Inflammatory macrophage treated with lipopolysaccharide for 1 hour (primary cell): Measurements from ENCODE around the gene TGFB1I1.

ENCODE experiments used
- DNase-seq, 2 donors: peaks; one replicate each; pipeline ENCODE4 v3.0.0-alpha.2; 2020 to 2022

Gene TGFB1I1

DNA sequence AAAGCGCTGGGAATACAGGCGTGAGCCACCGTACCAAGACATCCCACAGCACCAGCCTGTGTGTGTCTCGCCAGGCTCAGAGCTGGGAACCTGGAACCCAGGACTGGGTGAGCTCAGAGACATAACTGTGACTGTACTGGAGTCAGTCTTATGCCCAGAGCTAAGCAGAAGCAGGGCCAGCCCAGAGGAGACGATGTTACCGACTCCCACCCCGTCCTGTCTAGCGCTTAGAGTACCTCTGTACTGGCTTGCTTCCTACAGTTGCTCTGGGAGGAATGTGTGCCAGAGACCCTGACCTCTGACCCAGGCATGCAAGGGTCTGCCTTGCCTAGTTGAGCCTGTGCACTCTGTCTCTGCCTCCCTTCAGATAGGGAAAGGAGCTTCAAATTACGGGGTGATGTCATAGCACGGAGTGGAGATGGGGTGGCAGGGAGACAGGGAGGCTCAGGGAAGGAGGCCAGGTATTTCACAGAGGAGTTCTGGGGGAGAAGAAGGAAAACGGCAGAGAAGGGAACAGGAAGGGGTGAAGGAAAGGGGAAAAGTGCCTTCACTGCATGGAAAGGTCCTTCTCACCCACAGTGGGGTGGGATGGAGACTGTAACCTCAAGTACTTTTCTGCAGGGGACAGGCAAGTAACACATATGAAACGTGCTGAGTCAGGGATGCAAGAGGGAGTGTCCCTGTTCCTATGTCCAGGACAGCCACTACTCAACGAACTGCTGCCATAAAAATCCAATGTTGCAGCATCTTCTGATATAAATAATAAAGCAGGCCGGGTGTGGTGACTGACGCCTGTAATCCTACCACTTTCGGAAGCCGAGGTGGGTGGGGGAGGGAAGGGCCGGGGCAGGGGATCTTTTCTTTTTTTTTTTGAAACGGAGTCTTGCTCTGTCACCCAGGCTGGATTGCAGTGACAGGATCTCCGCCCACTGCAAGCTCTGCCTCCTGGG is 18.4 kb upstream of the TGFB1I1 start:
- peak; percentile 94 to 99 for DNase-seq

DNA sequence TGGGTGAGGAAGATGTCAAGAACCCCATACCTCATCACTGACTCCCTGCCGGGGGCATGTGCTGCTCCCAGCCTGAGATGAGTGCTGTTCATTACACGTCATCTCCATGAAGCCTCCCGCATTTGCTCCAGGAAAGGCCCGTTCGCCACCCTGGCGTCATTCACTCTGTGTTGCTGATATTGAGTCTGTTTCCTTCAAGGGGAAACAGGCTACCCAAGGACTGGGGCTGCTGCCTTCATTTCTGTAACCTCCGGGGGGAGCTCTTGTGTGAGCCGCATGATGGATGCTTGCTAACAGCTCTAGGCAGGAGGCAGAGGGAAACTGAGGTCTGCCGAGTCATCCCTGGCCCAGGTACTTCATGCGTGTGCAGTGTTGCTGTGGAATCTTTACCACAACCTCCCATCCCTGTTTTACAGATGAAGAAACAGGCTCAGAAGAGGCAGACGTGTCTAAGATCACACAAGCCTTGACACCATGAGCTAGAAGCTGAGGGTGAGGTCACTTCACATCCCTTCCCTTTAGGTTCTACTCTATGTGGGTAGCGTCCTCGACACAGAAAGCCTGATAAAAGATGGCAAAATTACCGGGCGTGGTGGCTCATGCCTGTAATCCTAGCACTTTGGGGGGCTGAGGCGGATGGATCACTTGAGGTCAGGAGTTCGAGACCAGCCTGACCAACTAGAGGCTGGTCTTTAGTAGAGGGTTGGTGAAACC is 16.2 kb upstream of the TGFB1I1 start:
- peak; percentile 40 for DNase-seq

DNA sequence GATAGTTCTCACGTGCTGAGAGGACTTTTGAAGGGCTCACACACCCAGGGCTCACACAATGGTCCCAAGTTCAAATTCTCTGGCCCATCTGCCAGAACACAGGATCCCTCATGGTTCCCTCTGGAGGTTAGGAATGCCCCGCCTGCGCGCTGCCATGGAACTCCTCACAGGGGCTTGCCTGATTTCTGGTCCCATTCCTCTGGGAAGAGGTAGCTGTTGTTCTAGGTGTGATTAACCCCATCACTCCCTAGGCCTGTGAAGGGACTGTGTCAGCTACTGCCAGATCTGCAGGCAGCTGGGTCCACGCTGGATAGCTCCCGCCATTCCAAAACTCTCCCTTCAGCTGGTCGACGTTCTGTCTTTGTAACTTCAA is 15.0 kb upstream of the TGFB1I1 start:
- no peak for DNase-seq

DNA sequence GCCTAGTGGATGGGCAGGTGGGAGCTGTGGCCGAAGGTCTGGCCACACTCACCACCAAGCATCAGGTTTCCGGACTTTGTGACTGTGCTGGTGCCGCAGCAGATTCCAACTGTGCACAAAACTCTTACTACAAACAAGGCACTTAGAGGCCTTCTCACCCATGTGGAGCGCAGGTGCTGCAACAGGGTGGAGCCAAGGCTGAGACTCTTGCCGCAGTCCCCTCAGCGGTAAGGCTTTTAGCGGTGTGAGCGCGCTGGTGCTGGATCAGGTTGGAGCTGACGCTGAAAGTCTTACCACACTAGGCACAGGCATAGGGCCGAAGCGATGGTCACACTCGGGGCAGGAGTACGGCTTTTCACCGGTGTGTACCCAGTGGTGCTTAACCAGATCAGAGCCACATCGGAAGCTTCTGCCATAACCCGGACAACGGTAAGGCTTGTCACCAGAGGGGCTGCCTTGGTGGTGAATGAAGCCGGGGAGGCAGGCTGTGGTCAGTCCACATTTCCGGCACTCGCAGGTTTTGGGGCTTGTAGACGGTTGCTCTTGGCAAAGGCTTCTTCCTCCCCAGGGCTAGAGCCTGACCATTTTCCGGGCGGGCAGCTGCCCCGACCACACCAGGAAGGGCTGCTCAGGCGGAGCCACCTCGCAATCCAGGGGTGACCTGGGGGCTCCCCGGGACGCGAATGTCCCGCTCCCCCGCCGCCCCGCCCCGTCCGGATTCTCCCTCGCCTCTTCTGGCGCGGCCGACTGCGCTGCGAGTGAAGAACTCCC is 13.7 kb upstream of the TGFB1I1 start:
- peak; percentile 66 to 76 for DNase-seq

DNA sequence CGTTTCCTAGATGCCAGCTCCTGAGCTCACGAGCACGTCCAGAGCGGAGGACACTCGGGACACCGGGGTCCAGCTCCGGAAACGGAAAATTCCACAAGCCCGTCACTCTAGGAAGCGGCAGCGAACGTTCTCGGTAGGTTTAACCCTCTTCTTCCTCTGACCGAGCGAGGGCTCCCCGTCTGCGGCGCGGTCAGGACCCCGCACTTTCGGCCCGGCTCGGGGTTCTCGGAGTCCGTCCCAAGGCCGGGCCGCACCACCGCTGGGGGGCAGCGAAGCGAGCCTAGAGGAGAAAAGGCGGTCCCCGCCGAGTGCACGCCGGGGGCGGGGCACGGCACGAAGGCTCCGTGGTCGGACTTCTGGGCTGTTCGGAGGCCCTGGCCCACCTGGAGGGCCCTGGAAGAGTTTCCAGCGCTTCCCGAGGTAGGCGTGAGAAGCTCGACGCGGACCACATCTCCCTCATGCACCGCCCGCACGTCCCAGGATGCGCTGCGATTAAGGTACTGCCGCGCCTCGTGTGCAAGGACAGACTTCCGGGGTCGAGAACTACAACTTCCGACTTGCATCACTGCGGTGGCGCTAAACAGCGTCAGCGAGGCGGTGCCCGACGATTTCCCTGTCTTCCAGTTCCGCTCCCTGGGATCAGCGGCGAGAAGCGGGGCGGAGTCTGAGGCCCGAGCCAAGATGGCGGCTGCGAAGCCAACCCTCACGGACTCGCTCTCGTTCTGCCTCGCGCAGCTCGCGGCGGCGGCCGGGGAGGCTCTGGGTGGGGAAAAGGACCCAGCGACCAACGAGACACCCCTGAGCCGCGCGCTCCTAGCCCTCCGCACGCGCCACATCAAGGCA is 12.9 kb upstream of the TGFB1I1 start, which contains the start of gene ARMC5:
ARMC5 (plus strand) TSS at position 658 of the 843 bp plus-strand sequence; CDS start at position 682, 24 bp downstream.
- DNase-seq = peak; percentile 96 to 97

DNA sequence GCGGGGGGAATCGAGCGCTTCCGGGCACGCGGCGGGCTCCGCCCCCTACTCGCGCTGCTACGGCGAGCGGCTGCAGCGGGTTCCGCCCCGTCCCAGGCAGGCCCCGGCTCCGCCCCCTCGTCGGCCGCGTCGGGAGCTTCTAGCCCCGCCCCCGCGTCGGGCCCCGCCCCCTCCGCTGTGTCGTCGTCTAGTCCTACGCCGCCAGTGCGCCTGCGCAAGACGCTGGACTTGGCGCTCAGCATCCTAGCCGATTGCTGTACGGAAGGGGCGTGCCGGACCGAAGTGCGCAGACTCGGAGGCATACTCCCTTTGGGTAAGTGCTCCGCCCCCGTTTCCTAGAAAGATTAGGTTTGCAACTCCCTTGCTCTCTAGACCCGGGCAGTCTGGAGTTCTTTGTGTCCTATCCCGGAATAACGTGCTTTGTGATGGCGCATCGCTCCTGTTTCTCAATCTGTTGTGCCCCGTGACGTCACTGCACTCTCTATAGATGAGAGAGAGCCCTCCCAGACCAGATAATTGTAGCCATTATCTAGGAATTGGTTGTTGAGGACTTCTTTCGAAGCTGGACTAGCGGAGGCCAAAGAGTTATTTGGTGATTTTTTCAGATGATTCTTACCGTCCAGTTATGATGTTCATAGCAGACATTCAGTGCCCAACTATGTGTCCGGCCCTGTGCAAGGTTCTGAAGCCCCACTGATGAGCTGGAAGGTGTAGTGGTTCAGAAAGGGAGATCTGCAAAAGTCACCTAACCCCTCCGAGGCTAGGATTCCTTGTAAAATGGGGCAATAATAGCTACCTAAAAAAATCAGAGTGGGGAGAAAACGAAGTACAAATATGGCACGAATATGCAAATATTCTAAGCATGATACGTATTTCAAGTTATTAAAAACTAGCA is 12.0 kb upstream of the TGFB1I1 start:
- peak; percentile 99 to 100 for DNase-seq

DNA sequence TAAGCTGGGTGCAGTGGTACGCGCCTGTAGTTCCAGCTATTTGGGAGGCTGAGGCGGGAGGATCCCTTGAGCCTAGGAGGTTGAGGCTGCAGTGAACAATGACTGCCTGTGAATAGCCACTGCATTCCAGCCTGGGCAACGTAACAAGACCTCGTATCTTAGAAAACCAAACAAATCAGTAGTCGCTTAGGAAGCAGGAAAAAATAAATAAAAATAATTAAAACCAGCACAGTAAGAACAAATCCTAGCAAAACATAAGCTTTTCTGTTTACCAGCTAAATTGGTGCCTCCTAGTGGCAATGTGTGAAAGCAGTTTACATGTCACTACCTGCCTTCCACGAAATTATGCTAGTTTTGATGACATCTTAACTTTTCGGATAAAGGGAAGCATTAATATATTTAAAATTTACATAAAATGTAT is 11.4 kb upstream of the TGFB1I1 start:
- peak; percentile 33 to 49 for DNase-seq

DNA sequence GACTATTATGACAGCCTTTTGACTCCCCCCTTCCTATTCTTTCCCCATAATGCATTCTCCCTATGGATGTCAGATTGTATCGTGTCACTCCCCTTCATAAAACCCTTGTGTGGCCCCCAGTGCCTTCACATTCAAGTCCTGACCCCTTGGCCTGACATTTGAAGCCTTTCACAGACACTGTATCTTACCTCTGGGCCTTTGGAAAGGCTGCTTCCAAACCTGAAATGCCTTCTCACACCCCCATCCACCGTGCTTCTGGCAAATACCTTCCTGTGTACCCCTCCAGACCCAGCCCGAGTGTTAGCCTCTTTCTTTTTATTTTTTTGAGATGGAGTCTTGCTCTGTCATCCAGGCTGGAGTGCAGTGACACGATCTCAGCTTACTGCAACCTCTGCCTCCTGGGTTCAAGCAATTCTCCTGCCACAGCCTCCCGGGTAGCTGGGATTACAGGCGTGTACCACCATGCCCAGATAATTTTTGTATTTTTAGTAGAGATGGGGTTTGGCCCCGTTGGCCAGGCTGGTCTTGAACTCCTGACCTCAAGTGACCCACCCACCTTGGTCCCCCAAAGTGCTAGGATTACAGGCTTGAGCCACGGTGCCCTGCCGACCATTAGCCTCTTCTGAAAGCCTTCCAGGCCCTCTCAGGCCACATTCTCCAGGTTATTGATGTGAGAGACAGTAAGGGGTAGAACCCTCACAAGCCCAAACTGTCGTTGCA is 10.6 kb upstream of the TGFB1I1 start:
- no peak for DNase-seq

DNA sequence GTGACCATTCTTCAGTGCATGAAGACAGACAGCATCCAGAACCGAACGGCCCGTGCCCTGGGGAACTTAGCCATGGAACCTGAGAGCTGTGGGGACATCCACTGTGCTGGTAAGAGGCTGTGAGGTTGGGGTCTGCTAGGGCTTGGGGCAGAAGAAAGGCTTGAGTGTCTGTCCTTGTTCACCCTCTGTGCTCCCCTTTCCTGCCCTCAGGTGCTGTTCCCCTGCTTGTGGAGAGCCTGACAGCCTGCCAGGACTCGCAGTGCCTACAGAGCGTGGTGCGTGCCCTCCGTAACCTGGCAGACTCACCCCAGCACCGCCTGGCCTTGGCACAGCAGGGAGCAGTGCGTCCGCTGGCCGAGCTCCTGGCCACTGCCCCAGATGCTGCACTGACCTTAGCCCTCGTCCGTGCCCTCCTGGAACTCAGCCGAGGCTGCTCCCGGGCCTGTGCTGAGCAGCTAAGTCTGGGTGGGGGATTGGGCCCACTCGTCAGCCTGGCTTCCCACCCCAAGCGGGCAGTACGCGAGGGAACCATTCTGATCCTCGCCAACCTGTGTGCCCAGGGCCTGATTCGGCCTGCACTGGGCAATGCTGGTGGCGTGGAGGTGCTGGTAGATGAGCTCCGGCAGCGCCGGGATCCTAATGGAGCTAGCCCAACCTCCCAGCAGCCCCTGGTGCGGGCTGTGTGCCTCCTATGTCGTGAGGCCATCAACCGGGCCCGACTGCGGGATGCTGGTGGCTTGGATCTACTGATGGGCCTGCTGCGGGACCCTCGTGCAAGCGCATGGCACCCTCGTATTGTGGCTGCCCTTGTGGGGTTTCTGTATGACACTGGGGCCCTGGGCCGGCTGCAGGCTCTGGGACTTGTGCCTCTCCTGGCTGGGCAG is 9.8 kb upstream of the TGFB1I1 start:
- no peak for DNase-seq

DNA sequence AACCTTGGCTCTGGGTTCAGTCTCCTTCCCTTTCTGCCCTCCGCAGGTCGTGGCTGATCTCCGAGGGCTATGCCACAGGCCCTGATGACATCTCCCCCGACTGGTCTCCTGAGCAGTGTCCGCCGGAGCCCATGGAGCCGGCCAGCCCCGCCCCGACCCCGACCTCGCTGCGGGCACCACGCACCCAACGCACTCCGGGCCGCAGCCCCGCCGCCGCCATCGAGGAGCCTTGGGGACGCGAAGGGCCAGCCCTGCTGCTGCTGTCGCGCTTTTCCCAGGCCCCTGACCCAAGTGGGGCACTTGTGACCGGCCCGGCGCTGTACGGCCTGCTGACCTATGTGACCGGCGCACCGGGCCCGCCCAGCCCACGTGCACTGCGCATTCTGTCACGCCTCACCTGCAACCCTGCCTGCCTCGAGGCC is 7.6 kb upstream of the TGFB1I1 start:
- no peak for DNase-seq

DNA sequence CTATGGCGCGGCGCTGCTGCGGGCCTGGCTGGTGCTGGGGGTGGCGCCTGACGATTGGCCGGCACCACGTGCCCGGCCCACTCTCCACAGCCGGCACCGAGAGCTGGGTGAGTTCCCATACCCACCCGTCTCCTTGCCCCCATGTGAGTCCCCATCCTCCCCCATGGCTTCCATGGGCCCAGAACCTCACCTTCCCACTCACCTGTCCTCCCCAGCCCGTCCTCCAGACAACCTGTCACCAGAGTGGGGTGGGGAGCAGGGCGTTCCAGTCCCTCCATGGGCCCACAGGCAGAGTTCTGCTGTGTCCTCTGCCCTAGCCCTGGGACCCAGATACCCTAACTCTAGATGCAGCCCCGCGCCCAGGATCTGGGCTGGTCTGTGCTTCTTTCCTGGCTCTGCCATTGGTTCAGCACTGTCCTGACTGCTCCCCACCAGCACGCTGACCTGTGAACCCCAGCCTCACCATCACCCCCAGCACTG is 7.1 kb upstream of the TGFB1I1 start:
- no peak for DNase-seq

DNA sequence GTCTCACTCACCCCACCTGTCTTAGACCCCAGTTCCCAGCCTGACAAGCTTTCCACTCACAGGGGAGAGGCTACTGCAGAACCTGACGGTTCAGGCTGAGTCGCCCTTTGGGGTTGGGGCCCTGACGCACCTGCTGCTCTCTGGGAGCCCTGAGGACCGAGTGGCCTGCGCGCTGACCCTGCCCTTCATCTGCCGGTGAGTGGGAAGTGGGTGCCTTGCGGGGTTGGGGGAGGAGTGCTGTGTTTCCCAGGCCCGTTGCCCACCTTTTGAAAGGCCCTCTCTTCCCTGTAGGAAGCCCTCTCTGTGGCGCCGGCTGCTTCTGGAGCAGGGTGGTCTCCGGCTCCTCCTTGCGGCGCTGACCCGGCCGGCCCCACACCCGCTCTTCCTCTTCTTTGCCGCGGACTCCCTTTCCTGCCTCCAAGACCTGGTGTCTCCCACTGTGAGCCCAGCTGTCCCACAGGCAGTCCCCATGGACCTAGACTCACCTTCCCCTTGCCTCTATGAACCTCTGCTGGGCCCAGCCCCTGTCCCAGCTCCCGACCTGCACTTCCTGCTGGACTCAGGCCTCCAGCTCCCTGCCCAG is 6.1 kb upstream of the TGFB1I1 start:
- no peak for DNase-seq

DNA sequence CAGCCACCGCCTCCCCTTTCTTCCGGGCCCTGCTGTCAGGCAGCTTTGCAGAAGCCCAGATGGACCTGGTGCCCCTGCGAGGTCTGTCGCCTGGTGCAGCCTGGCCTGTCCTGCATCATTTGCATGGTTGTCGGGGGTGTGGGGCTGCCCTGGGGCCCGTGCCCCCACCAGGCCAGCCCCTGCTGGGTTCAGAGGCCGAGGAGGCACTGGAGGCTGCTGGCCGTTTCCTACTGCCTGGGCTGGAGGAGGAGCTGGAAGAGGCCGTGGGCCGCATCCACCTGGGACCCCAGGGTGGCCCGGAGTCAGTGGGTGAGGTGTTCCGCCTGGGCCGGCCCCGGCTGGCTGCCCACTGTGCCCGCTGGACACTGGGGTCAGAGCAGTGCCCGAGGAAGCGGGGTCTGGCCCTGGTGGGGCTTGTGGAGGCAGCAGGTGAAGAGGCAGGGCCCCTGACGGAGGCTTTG is 5.5 kb upstream of the TGFB1I1 start:
- no peak for DNase-seq

DNA sequence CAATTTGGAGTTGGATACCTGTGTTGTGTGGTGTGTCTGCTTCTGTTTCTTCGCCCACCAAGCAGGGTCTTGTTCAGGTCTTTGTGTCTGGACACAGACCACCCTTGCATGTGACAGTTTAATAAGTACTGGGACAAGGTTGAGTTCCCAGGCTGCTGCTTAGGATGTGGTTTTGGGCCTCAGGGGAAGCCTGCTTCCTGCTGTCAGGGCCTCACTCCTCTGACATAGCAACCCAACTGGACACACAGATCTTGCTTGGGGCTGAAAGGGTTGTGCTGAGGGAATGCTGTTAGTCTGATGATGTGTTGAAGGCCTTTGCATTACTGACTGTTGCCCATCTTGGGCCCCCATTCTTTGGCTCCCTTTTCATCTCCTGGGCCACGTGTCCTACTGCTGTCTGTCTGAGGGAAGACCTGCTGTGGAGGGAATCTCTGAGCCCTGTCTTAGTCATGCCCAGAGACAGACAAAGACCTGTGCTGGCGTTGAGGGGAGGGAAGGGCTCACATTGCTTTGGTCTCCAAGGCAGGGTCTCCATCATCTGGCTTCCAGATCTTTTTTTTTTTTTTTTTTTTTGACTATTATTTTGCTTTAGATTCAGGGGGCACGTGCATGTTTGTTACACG is 4.7 kb upstream of the TGFB1I1 start:
- no peak for DNase-seq

DNA sequence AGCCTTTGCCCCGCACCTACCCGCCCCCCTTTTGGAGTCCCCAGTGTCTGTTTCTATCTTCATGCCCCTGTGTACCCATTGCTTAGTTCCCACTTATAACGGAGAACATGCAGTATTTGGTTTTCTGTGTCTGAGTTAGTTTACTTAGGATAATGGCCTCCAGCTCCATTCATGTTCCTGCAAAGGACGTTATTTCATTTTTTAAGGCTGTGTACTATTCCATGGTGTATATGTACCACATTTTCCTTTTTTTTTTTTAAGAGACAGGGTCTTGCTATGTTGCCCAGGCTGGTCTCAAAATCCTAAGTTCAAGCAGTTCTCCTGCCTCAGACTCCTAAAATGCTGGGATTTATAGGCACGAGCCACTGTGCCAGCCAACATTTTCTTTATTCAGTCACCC is 4.1 kb upstream of the TGFB1I1 start:
- DNase-seq = no peak

DNA sequence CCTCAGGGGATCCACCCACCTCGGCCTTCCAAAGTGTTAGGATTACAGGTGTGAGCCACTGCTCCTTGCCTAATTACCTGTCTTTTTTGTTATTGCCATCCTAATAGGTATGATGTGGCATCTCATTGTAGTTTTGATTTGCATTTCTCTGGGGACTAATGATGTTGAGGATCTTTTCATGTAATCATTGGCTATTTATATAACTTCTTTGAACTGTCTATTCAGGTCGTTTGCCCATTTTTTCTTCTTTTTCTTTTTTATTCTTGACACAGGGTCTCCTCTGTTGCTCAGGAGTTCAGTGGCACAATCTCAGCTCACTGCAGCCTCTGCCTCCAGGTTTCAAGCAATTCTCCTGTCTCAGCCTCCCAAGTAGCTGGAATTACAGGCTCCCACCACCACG is 1.3 kb upstream of the TGFB1I1 start:
- no peak for DNase-seq

DNA sequence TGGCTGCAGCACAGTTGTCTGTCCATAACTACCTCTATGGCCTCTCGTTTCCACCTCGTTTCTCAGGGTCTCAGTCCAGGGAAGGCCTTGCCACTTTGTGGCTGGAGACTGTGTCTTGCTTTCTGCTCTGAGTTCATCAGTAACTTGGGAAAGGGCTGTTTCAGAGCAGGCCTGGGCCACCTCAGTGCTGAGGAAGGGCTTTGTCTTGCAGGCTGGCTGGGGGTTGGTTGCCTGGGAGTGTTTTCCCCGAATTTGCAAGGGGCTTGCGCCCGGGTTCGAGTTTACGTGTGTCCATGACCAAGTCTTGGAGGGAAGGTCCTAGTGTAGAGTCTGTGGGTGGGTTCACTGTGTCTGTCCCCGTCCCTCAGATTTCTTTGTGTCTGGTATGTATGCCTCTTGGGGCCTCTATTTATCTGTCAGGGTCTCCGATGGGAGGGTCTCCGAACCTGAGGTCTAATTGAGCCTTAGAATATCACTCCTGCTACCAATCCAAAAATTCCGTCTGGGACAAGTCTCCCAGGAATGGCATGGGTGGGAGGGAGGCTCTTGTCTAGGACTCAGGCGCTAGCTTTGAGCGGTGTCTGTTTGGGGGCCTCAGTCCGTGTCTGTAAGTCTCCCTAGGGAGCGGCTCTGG is 594 bp upstream of the TGFB1I1 start:
- no peak for DNase-seq
